Mesodermal cell (in vitro differentiated cells): Measurements from ENCODE around the gene AKT3.

Source experiments
- H3K27ac ChIP-seq: 2 replicates; pipeline ENCODE4 v1.7.0; 2013; ENCODE audit warnings: mild to moderate bottlenecking, low read depth, low read length, moderate library complexity; ENCODE audit not compliant: severe bottlenecking
- H3K36me3 ChIP-seq: 2 replicates; pipeline ENCODE4 v1.7.1; 2013; ENCODE audit warnings: mild to moderate bottlenecking, low read length, moderate library complexity; ENCODE audit not compliant: control insufficient read depth, insufficient read depth
- H3K4me1 ChIP-seq: one replicate; pipeline ENCODE4 v1.7.1; 2013; ENCODE audit warnings: mild to moderate bottlenecking, low read length; ENCODE audit not compliant: insufficient read depth, control insufficient read depth, poor library complexity, severe bottlenecking
- H3K4me3 ChIP-seq: 2 replicates; pipeline ENCODE4 v1.7.0; 2013; ENCODE audit warnings: low read length, control low read depth, mild to moderate bottlenecking; ENCODE audit not compliant: insufficient read depth, poor library complexity, severe bottlenecking; ENCODE audit errors: extremely low read depth
- H3K9me3 ChIP-seq: 2 replicates; pipeline ENCODE4 v1.7.1; 2013; ENCODE audit warnings: mild to moderate bottlenecking, low read length, moderate library complexity; ENCODE audit not compliant: control insufficient read depth
- WGBS, 2 experiments: methylation state at CpG; one replicate each; pipeline ENCODE4 v1.1.5; 2013; ENCODE audit warnings: missing lambda C conversion rate in 2 of 2; ENCODE audit not compliant: insufficient coverage in 2 of 2; 5-methylcytosine and 5-hydroxymethylcytosine counted together

Gene AKT3

GRCh38 chr1:243520831-243521230, 329.2 kb downstream of the AKT3 start:
- Histone ChIP-seq H3K9me3 (peaks cover 4% of the 10 kb centered on the region), H3K27ac (no peak overlapping the region), H3K4me1 (peaks cover 16% of the 10 kb centered on the region), H3K4me3 (no peak overlapping the region), H3K36me3 (peaks cover 12% of the 10 kb centered on the region)
- WGBS, 2 experiments = no CpG with 5 or more reads among the region's 1 CpG

- no CpG with 5 or more reads among the region's 1 CpG for WGBS, 2 experiments
- Histone ChIP-seq H3K27ac (no peak overlapping the region), H3K4me3 (no peak overlapping the region), H3K36me3 (peaks cover 21% of the 10 kb centered on the region), H3K9me3 (peaks cover 4% of the 10 kb centered on the region), H3K4me1 (peaks cover 11% of the 10 kb centered on the region)
Observed at GRCh38 chr1:243514927-243515326, 335.1 kb downstream of the AKT3 start.

- peaks cover 4% of the 10 kb centered on the region for H3K9me3 ChIP-seq
Observed at GRCh38 chr1:243513726-243514491, 336.1 kb downstream of the AKT3 start.

GRCh38 chr1:243510928-243511327, 339.1 kb downstream of the AKT3 start:
- peaks cover 28% of the 10 kb centered on the region for H3K36me3 ChIP-seq
- no peak overlapping the region for H3K4me3 ChIP-seq
- H3K27ac ChIP-seq = no peak overlapping the region
- WGBS, 2 experiments = 100% methylated on average over 2 of the region's 3 CpGs
- H3K4me1 ChIP-seq = peaks cover 28% of the 10 kb centered on the region
- H3K9me3 ChIP-seq = no peaks in the 10 kb centered on the region

More at GRCh38 chr1:243513726-243514491, 336.1 kb downstream of the AKT3 start:
- Histone ChIP-seq H3K4me1 (peaks cover 11% of the 10 kb centered on the region), H3K27ac (peak overlapping the region; percentile 17), H3K36me3 (peaks cover 24% of the 10 kb centered on the region), H3K4me3 (no peak overlapping the region)
- WGBS, 2 experiments = 80% methylated on average over 2 to 5 of the region's 7 CpGs

- Histone ChIP-seq H3K9me3 (no peaks in the 10 kb centered on the region), H3K36me3 (peaks cover 31% of the 10 kb centered on the region), H3K27ac (no peak overlapping the region), H3K4me3 (no peak overlapping the region), H3K4me1 (peaks cover 23% of the 10 kb centered on the region)
- WGBS, 2 experiments = 83 to 100% methylated on average over 1 of the region's 1 CpG
Observed at GRCh38 chr1:243508943-243509342, 341.1 kb downstream of the AKT3 start.

- Histone ChIP-seq H3K36me3 (peaks cover 34% of the 10 kb centered on the region), H3K4me1 (peaks cover 18% of the 10 kb centered on the region), H3K4me3 (no peak overlapping the region), H3K27ac (peak overlapping the region; percentile 36), H3K9me3 (no peaks in the 10 kb centered on the region)
- 95 to 100% methylated on average over 3 to 7 of the region's 9 CpGs for WGBS, 2 experiments
Observed at GRCh38 chr1:243508303-243508713, 341.7 kb downstream of the AKT3 start.

DNA sequence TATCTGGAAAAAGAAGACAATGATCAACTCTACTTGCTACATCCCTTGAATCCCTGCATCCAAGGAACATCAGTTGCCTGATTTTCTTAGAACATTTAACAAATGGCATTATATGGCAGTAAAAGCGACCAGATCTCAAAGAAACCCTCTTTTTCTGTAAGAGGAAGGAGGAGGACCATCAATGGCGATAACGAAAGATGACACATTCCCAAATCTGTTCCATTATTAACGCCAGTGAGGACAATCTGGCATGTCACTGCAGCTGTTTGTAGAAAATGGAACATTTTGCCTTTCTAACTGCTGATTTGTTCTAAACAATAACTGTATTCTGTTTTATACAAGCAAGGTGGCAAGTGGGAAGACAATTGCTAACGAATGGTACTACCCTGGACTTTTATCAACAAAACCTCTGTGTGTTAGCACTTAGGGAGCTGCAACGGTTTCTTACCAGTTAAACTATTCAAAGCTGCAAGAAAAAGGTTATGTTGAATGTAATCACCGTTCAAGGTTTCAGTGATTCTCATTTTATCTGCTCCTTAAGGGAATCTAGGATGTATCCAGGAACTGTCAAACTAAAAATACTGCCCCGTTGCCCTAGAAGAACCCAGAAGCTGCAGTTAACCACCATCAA, 342.3 kb downstream of the AKT3 start:
- Histone ChIP-seq H3K4me3 (no peak overlapping the region), H3K9me3 (no peaks in the 10 kb centered on the region), H3K27ac (peak overlapping the region; percentile 41), H3K4me1 (peaks cover 18% of the 10 kb centered on the region), H3K36me3 (peaks cover 38% of the 10 kb centered on the region)
- WGBS, 2 experiments = 87 to 95% methylated on average over 3 to 6 of the region's 8 CpGs

DNA sequence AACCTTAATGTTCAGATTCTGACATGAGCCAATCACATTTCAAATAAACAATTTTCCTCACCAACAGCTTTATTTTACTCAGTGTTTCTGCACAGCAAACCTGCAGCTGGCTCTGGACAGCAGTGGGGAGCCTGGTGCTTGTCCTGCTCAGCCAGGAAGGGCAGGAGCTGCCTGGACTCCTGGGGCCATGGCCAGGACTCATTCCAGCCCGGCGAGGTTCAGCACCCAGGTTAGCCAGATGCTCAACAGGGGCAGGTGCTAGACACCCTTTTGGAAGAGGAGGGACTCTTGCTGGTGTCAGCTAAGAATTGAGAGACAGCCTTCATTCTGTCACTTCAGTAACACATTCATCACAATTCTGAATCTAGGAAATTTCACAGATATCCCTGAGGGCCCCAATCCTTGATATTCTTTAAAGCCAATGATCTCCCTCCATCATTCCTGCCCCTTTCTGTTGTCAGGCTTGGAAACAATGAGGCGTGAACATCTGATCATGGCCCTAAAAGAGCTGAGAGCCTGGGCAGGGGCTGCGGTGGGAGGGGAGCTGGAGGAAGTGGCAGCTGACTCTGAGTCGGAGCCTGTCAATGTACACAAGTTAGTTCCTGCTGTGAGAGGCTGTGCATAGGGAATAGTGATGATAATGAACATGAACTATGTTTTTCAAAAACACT, 342.9 kb downstream of the AKT3 start:
- Histone ChIP-seq H3K4me1 (peaks cover 18% of the 10 kb centered on the region), H3K27ac (peak overlapping the region; percentile 41), H3K9me3 (no peaks in the 10 kb centered on the region), H3K36me3 (peaks cover 38% of the 10 kb centered on the region), H3K4me3 (no peak overlapping the region)
- 68 to 83% methylated on average over 4 of the region's 5 CpGs for WGBS, 2 experiments

DNA sequence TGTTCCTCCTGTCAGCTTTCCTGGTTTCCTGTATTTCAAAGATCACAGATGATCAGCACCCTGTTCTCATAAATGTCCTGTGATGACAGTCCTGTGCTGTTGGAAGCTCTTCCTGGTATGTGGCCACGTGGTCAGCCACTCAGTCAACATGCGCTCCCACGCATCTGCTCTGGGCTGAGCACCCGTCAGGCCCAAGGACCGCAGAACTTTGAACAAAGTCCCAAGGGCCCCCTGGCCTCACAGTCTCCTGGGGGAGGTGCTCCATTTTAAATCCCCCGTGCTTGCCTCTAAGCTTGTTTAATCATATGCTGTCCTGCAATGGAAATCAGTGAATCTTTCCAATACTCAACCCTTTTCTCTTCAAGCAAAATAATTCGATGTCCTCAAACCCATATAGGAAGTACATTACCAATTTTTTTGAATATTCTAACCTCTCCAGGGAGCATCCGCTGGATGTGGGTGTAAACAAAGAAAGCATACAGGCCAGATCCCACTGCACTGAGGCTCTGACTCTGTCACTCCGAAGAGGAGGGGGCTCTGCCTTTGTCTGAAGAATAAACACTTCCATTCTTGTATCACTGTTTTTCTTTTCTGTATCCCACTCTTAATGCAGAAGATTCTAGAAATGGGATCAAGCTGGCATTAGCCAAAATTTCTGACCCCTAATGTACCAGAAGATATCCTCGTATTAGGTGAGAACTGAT, 343.9 kb downstream of the AKT3 start:
- Histone ChIP-seq H3K36me3 (peaks cover 36% of the 10 kb centered on the region), H3K4me3 (no peak overlapping the region), H3K4me1 (peaks cover 18% of the 10 kb centered on the region), H3K27ac (no peak overlapping the region), H3K9me3 (no peaks in the 10 kb centered on the region)
- 91 to 92% methylated on average over 8 of the region's 10 CpGs for WGBS, 2 experiments

DNA sequence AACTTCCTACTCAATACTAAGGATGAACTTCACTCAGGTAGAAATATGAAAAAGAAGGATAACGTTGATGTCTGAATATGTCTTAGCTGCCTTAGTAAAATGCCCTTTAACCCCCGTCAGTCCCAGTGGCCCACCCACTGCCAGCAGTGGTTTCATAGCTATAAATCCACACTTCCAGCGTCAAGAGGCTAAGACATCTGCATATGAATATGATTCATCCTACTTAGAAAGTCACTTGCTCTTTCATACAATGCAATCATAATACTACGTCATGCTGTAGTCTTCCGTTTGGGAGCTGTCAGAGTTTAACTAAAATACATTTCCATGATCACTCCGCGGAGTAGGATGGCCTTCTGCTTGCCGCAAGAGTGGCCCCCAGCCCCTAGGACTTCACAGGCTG, 346.9 kb downstream of the AKT3 start:
- H3K4me1 ChIP-seq = peaks cover 14% of the 10 kb centered on the region
- WGBS, 2 experiments = 84 to 91% methylated on average over 4 to 7 of the region's 8 CpGs
- no peaks in the 10 kb centered on the region for H3K9me3 ChIP-seq
- H3K36me3 ChIP-seq = peaks cover 27% of the 10 kb centered on the region
- no peak overlapping the region for H3K4me3 ChIP-seq
- H3K27ac ChIP-seq = no peak overlapping the region
